Fibroblast of upper back skin (primary cell): ENCODE measurements around the gene ERCC1.

Source experiments
- DNase-seq: peaks from one replicate; pipeline ENCODE4 v3.0.0-alpha.2; 2013

The ERCC1 gene

DNA sequence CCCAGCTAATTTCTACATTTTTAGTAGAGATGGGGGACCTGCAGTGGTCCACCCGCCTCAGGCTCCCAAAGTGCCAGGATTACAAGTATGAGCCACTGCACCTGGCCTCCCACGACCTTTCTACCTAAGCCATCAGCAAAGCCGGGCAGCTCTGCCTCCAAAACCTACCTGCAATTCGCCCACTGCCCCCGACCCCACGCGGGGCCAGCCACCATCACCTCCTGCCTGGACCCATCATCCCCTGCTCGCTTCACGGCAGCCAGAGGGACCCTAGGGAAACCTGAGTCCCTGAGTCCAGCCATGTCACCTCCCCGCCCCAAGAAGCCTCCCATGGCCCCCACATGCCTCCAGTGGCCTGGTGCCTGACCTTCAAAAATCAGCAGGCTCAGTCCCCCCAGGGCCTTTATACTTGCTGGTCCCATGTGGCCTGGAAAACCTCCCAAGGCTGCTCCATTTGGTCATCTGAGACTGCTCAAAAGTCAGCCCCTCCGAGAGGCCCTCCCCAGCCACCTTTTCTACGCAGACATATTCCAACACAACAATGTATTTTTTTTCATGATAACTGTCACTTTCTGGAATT lies 65.4 kb downstream of the ERCC1 start:
- DNase-seq: no peak

DNA sequence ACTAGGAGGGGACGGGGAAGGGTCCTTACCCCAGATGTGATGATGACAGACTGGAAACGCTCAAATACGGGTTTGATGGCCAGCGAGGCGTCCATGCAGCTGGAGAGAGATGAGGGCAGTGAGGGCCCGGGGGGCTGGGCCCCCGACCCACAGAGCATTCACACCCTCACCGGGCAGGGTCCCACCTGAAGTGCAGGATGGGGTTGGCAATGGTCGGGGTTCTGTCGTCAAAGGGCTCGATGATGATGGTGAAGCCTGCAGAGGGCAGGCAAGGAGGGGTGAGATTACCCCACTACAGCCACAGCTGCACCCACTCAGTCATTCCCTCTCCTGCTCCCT lies 66.3 kb downstream of the ERCC1 start:
- no peak for DNase-seq
